Measurements from ENCODE around the gene CNTNAP1.
"Not testable (repeated sequence)": the region's sequence is repeated elsewhere in the genome, so short reads cannot be mapped to it uniquely, and the experiment has no call there.

Gene CNTNAP1

GRCh38 chr17:42681976-42682721 is at the start of gene CNTNAP1:
Gene CNTNAP1 (plus strand): TSS chr17:42682531. CDS start chr17:42682830, 299 bp downstream.
- DNase-seq (ENCODE audit: low spot score), result no peak

- DNase-seq (ENCODE audit: low spot score), result no peak
Observed at GRCh38 chr17:42632949-42633444, 49.3 kb upstream of the CNTNAP1 start.

GRCh38 chr17:42639525-42640113 is 42.7 kb upstream of the CNTNAP1 start:
- no peak for DNase-seq (ENCODE audit: low spot score)

DNA sequence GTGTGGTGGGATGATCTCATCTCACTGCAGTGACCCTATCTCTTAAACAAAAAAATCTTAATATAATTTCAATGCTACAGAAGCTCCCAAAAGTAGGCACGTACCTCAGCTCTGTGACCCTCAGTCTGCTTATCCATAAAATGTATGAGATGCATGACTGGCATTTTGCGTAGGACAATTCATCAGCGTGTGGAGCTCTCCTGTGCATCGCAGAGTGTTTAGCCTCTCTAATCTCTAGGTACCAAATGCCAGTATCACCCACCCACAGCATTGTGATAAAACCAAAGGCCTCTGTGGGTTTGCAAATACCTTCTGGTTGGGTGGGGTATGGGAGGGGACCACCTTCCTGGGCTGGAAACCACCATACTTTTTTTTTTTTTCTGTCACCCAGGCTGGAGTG is 42.2 kb upstream of the CNTNAP1 start:
- DNase-seq (ENCODE audit: low spot score), result no peak

- no peak for DNase-seq (ENCODE audit: low spot score)
Observed at GRCh38 chr17:42642336-42642735, 40.0 kb upstream of the CNTNAP1 start.

DNA sequence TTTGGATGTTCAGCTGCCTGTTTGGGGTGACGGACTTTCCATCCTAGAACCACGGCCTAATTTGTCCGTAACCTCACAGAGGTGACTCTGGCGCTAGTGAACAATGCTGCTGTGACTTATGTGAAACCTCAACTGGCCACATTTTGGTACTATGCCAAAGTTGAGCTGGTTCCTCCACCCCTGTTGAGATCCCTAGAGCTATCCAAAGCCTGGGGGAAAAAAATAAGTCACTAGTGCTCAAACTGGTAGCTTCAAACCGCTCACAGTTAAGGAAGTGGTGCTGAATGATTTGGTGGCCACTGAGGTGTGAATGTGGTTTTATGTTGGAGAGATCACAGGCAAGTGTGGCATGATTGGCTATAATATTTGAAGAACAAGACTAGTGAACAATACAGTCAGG is 34.6 kb upstream of the CNTNAP1 start:
- no peak for DNase-seq (ENCODE audit: low spot score)

DNA sequence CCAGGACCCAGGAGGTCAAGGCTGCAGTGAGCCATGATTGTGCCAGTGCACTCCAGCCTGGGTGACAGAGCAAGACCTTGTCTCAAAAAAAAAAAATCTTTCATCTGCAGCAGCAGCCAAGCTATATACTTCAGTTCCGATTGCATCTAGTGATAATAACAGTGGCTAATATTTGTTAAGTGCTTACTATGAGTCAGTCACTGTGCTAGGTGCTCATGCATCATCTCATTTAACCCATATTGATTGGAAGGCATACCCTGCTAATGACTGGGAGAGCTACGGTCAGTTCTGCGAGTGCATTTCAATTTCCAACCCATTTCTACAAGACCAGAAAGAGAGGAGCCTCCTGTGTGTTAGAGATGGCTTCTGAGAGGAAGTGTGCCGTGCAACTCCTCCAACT is 30.9 kb upstream of the CNTNAP1 start:
- no peak for DNase-seq (ENCODE audit: low spot score)

GRCh38 chr17:42653179-42654124 is 28.9 kb upstream of the CNTNAP1 start:
- no peak for DNase-seq (ENCODE audit: low spot score)

GRCh38 chr17:42655528-42655927 is 26.8 kb upstream of the CNTNAP1 start:
- no peak for DNase-seq (ENCODE audit: low spot score)

GRCh38 chr17:42657824-42658588 is 24.3 kb upstream of the CNTNAP1 start:
- DNase-seq (ENCODE audit: low spot score), result no peak

DNA sequence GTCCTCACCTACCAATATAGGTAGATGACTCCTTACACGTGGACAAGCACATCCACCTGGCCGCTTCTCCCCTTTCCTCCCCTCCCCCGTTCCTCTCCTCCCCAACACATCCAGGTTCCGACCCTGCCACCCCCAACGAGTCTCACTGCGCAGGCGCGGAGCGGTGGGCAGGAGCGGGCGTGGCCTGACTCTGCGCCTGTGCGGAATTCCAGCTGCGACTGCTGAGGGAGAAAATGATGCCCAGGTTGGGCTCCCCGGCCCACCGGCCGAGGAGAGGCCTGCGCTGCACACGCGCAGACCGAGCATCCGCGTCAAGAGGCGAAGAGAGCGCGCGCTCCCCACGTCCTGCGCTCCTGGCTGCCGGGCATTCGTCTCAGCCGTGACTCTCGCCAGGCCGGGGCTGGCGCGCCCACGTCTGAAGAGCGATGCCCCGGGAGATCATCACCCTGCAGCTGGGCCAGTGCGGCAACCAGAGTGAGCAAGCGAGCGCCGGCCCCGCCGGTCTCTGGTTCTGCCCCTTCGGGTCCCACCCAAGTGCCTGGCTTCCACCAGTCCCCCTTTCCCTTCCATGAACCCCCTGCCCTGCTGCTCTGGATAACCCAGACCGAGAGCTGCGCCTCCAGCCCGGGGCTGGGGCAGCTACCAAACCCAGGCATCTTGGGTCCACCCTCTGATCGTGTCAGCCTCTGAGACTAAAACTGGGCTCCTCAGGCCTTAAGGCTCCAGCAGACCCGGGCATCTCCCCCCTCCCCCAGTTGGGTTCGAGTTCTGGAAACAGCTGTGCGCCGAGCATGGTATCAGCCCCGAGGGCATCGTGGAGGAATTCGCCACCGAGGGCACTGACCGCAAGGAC is 23.0 kb upstream of the CNTNAP1 start, which contains the start of gene TUBG2:
TUBG2 (plus strand) TSS at position 206 of the 853 bp plus-strand sequence; CDS start at position 426, 220 bp downstream.
- DNase-seq (ENCODE audit: low spot score), result peak; percentile 91

DNA sequence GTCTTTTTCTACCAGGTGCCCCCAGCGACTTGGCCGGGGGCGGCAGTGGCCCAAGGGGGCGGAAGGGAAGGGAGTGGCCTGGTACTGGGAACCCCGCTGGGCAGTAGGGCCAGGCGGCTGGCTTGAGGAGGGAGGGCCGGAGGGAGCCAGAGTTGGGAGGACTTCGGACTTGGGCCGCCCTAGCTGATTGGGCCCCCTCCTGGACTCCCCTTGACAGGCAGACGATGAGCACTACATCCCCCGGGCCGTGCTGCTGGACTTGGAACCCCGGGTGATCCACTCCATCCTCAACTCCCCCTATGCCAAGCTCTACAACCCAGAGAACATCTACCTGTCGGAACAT is 22.4 kb upstream of the CNTNAP1 start:
- DNase-seq (ENCODE audit: low spot score), result not testable (repeated sequence)

DNA sequence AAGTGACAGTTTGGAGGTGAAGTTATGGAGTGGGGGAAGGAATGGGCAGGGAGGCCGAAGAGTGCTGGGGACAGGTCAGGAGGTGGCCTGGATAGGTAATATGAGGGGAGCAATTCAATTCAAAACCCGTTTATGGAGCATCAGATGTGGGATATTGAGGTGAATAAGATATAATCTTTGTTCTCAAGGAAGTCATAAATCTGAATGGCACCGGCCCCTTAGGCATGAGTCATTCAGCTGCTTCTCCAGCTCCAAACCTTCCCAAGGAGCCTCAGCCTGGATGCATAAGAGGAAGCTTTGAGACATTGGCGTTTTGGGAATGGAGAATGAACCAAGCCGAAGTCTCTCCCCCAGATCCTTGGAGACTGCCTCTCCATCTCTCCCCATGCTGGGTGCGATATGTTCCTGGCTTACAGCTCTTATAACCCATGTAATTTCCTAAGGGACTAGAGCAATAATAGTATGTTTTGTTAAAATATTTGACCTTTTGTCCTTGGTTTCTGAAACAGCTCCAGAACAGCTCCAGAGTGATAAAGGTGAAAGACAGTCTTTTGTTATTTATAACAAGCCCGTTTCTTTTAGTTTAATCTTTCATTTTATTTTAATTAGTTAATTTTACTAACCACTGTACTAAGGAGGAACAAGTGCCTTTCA is 21.5 kb upstream of the CNTNAP1 start:
- DNase-seq (ENCODE audit: low spot score), result no peak

- no peak for DNase-seq (ENCODE audit: low spot score)
Observed at GRCh38 chr17:42665581-42666001, 16.7 kb upstream of the CNTNAP1 start.

- not testable (repeated sequence) for DNase-seq (ENCODE audit: low spot score)
Observed at GRCh38 chr17:42666126-42666525, 16.2 kb upstream of the CNTNAP1 start.

GRCh38 chr17:42667088-42667951 is 15.0 kb upstream of the CNTNAP1 start:
- DNase-seq (ENCODE audit: low spot score), result no peak

DNA sequence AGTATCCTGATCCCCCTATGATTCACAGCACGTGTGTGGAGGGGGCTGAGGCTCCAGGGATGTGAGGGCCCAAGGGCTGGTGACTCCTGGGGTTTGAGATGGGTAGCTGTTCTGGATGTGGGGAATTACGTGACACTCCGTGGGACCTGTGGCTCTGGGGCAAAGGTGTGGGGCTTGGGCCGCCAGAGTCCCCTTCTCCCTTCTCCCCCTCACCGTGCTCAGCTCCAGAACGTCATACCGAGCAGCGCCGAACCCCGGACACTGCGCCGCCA is 12.7 kb upstream of the CNTNAP1 start:
- no peak for DNase-seq (ENCODE audit: low spot score)

DNA sequence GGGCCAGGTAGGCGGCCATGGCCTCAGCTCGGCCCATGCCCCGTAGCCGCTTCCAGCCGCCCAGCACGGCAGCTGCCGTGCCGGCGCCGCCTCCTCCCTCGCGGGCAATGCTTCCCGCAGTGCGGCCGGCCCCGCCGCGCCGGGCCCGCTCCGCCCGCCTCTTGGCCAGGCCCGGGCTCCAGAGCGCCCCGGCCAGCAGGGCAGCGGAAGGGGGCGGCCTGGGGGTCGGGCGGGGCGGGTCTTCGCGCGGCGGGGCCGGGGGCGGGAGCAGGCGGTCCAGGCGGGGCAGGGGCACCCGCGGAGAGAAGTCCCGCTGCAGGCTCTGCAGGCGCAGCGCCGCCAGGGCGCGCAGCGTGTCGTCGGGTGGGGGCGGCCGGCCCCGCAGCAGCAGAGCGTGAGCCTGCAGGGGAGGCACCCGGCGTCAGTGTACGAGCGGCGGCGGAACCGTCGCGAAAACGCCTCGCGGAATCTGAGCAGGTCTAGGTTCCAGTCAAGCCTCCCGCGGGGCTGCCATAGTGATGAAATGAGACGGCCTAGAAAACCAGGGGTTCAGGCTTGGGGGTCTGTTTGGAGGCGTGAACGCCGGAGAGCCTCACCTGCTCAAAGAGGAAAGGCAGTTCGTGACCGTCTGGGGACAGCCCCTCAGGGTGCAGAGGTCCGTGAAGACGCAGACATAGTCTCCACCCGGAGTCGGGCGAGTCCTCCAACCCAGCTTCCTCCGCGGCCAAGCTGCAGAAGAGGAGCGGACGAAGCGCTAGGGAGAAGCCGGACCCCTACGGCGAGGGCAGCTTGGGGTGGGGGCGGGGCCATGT is 12.1 kb upstream of the CNTNAP1 start:
- peak; percentile 83 for DNase-seq (ENCODE audit: low spot score)
